Measurements from ENCODE around the gene NTN4. TPM values are rescaled to one million over a fixed set of nuclear protein-coding genes. Genes with fewer than 3 reads are reported as not detected.
"Not testable (repeated sequence)": the region's sequence is repeated elsewhere in the genome, so short reads cannot be mapped to it uniquely, and the experiment has no call there.

Gene NTN4
- total and polyA plus RNA-seq, 7 donors, result 3.7 to 17.4 (median 7.2) TPM

- intact Hi-C loops (cut with DNase I), result no loop called here
- peaks cover 0 to 16% (median 3%) of the 10 kb centered on the region in 4 donors for H3K4me1 ChIP-seq
Measured at GRCh38 chr12:95740751-95741150, 49.8 kb downstream of the NTN4 start.

GRCh38 chr12:95739561-95740313, 50.8 kb downstream of the NTN4 start:
- no peaks in the 10 kb centered on the region for H3K36me3 ChIP-seq
- no peak overlapping the region for H3K4me3 ChIP-seq
- no peak for DNase-seq
- H3K9me3 ChIP-seq, result no peaks in the 10 kb centered on the region
- peaks cover 0 to 16% (median 3%) of the 10 kb centered on the region in 4 donors for H3K4me1 ChIP-seq
- TF ChIP-seq POLR2AphosphoS5 (IDR thresholded peaks at IDR 0.05), result no peak
- no peak for TF ChIP-seq POLR2A (IDR thresholded peaks at IDR 0.05)
- TF ChIP-seq CTCF (IDR thresholded peaks at IDR 0.05), result no peak
- TF ChIP-seq EP300 (IDR thresholded peaks at IDR 0.05), result no peak
- H3K27me3 ChIP-seq, result no peaks in the 10 kb centered on the region
- WGBS, 2 donors, result 83 to 89% methylated on average over 13 of the region's 13 CpGs
- intact Hi-C loops (cut with DNase I), result loop anchor here (5.0 kb wide), 1 partner anchor 53 kb away; the partner anchor contains the start of gene NTN4
- H3K27ac ChIP-seq, result peak overlapping the region in 1 of 4 donors; percentile 62

More at GRCh38 chr12:95740751-95741150, 49.8 kb downstream of the NTN4 start:
- Histone ChIP-seq H3K9me3 (peaks cover 0 to 4% (median 1%) of the 10 kb centered on the region in 4 donors), H3K27me3 (no peaks in the 10 kb centered on the region), H3K4me3 (no peak overlapping the region), H3K27ac (no peak overlapping the region), H3K36me3 (no peaks in the 10 kb centered on the region)
- WGBS, 2 donors, result 44 to 77% methylated on average over 1 of the region's 1 CpG
- no peak for DNase-seq
- TF ChIP-seq EP300 (IDR thresholded peaks at IDR 0.05), result no peak
- TF ChIP-seq POLR2A (IDR thresholded peaks at IDR 0.05), result no peak
- TF ChIP-seq CTCF (IDR thresholded peaks at IDR 0.05), result no peak

GRCh38 chr12:95738024-95738611, 52.4 kb downstream of the NTN4 start:
- intact Hi-C loops (cut with DNase I), result loop anchor here (5.0 kb wide), 1 partner anchor 54 kb away; the partner anchor contains the start of gene NTN4
- WGBS, 2 donors, result 21 to 68% methylated on average over 11 of the region's 11 CpGs
- no peak overlapping the region for H3K4me3 ChIP-seq
- peaks cover 0 to 24% (median 11%) of the 10 kb centered on the region in 4 donors for H3K4me1 ChIP-seq
- no peak for TF ChIP-seq POLR2AphosphoS5 (IDR thresholded peaks at IDR 0.05)
- no peak for TF ChIP-seq POLR2A (IDR thresholded peaks at IDR 0.05)
- no peak for TF ChIP-seq CTCF (IDR thresholded peaks at IDR 0.05)
- no peak for TF ChIP-seq EP300 (IDR thresholded peaks at IDR 0.05)
- H3K27ac ChIP-seq, result no peak overlapping the region
- no peak for DNase-seq
- H3K36me3 ChIP-seq, result no peaks in the 10 kb centered on the region
- no peaks in the 10 kb centered on the region for H3K9me3 ChIP-seq
- H3K27me3 ChIP-seq, result no peaks in the 10 kb centered on the region

- Histone ChIP-seq H3K27ac (peak overlapping the region in 3 of 4 donors; percentile 12 to 35 (median 15)), H3K9me3 (no peaks in the 10 kb centered on the region), H3K36me3 (no peaks in the 10 kb centered on the region), H3K27me3 (no peaks in the 10 kb centered on the region), H3K4me1 (peaks cover 0 to 35% (median 19%) of the 10 kb centered on the region in 4 donors), H3K4me3 (no peak overlapping the region)
- 84 to 89% methylated on average over 2 of the region's 2 CpGs for WGBS, 2 donors
- intact Hi-C loops (cut with DNase I), result loop anchor here (5.0 kb wide), 1 partner anchor 56 kb away; the partner anchor contains the start of gene NTN4
- no peak for DNase-seq
- TF ChIP-seq CTCF (IDR thresholded peaks at IDR 0.05), result no peak
- TF ChIP-seq POLR2A (IDR thresholded peaks at IDR 0.05), result no peak
- no peak for TF ChIP-seq POLR2AphosphoS5 (IDR thresholded peaks at IDR 0.05)
- no peak for TF ChIP-seq EP300 (IDR thresholded peaks at IDR 0.05)
Measured at GRCh38 chr12:95736631-95737030, 53.9 kb downstream of the NTN4 start.

- intact Hi-C loops (cut with DNase I), result loop anchor here (5.0 kb wide), 1 partner anchor 57 kb away; the partner anchor contains the start of gene NTN4
- Histone ChIP-seq H3K27ac (peak overlapping the region in 1 of 4 donors; percentile 15), H3K4me1 (peaks cover 0 to 33% (median 19%) of the 10 kb centered on the region in 4 donors)
- DNase-seq, H3K4me3 ChIP-seq, H3K27me3 ChIP-seq, H3K36me3 ChIP-seq, H3K9me3 ChIP-seq: not testable (repeated sequence)
- WGBS, 2 donors, result 87 to 88% methylated on average over 5 of the region's 5 CpGs
Measured at GRCh38 chr12:95735728-95736127, 54.8 kb downstream of the NTN4 start.
